Transverse colon (tissue), 4 donors: ENCODE measurements around the gene AP2A1. TPM values are rescaled to one million over a fixed set of nuclear protein-coding genes. Genes with fewer than 3 reads are reported as not detected.

Source experiments
- DNase-seq: peaks from one replicate; pipeline ENCODE4 v3.0.0-alpha.2; 2019
- H3K27ac ChIP-seq, 4 donors: fragments of 200-600 bp; sonication (generic); 2 replicates each; pipeline ENCODE4 v1.5.1; 2016 to 2018; ENCODE audit warnings: inconsistent platforms in 4 of 4
- H3K27me3 ChIP-seq: fragments of 200-600 bp; sonication (generic); 2 replicates; pipeline ENCODE4 v1.5.1; 2017; ENCODE audit warnings: inconsistent platforms
- H3K36me3 ChIP-seq, 4 donors: fragments of 200-600 bp; sonication (generic); 2 replicates each; pipeline ENCODE4 v1.5.1; 2017 to 2019; ENCODE audit warnings: inconsistent platforms in 4 of 4
- H3K4me1 ChIP-seq, 4 donors: fragments of 200-600 bp; sonication (generic); 2 replicates each; pipeline ENCODE4 v1.5.1; 2017 to 2020; ENCODE audit warnings: inconsistent platforms in 4 of 4
- H3K4me3 ChIP-seq, 4 donors: fragments of 200-600 bp; sonication (generic); 1 replicate in 1 of 4; 2 replicates in 3 of 4; pipeline versions ENCODE4 v1.5.1 to v1.6.1; 2017 to 2019; ENCODE audit warnings: inconsistent platforms in 4 of 4
- H3K9me3 ChIP-seq, 2 donors: fragments of 200-600 bp; sonication (generic); 2 replicates each; pipeline ENCODE4 v1.5.1; 2017 to 2019; ENCODE audit warnings: inconsistent platforms in 2 of 2
- CTCF ChIP-seq, 5 experiments: fragments of 200-600 bp in 3 of 5; fragments of 450-650 bp in 2 of 5; sonication (generic) in 3 of 5; IDR thresholded peaks; 1 replicate in 2 of 5; 2 replicates in 3 of 5; pipeline ENCODE4 v1.5.1; 2016 to 2017; ENCODE audit warnings: antibody characterized with exemption in 5 of 5, inconsistent platforms in 3 of 5, mild to moderate bottlenecking in 2 of 5, moderate library complexity in 1 of 5
- EP300 ChIP-seq: sonication (generic); formaldehyde crosslinking; IDR thresholded peaks from one replicate; pipeline ENCODE4 v1.6.1; 2017; ENCODE audit warnings: antibody characterized with exemption, low read depth
- POLR2A ChIP-seq: fragments of 450-650 bp; IDR thresholded peaks from one replicate; pipeline ENCODE4 v1.6.1; 2016; ENCODE audit warnings: antibody characterized with exemption, mild to moderate bottlenecking, moderate library complexity
- POLR2AphosphoS5 ChIP-seq, 3 donors: sonication (generic); formaldehyde crosslinking; IDR thresholded peaks; one replicate each; pipeline ENCODE4 v1.6.1; 2016; ENCODE audit warnings: antibody characterized with exemption in 3 of 3
- whole genome bisulfite sequencing, 2 donors: methylation state at CpG; one replicate each; pipeline ENCODE4 v1.1.5; 2018; ENCODE audit warnings: low coverage in 1 of 2; 5-methylcytosine and 5-hydroxymethylcytosine counted together
- in situ Hi-C, 4 donors: fragments of 200-750 bp; cut with MboI; loops; one replicate each; pipeline versions ENCODE4 v1.15.0 to v1.15.1; 2017; ENCODE audit warnings: low sequenced_read_pairs in 3 of 4, low pct_ligation_motif_present in 1 of 4, low pct_unique_long_range_greater_than_20kb in 1 of 4
- intact Hi-C: fragments of 100-400 bp; cut with DNase I; formaldehyde crosslinking; loops from one replicate; pipeline ENCODE4 v1.15.1; 2023; ENCODE audit warnings: low total_unique reads
- total RNA-seq, 4 donors: library from RNA; depleted of rRNA; stranded (reverse); fragments of >200 nt; gene quantifications; one replicate each; pipeline ENCODE4 v1.1.0, GENCODE V29; 2016

The AP2A1 gene
- total RNA-seq, 4 donors from 2014 or later = 71.1 to 125 (median 93.0) TPM

DNA sequence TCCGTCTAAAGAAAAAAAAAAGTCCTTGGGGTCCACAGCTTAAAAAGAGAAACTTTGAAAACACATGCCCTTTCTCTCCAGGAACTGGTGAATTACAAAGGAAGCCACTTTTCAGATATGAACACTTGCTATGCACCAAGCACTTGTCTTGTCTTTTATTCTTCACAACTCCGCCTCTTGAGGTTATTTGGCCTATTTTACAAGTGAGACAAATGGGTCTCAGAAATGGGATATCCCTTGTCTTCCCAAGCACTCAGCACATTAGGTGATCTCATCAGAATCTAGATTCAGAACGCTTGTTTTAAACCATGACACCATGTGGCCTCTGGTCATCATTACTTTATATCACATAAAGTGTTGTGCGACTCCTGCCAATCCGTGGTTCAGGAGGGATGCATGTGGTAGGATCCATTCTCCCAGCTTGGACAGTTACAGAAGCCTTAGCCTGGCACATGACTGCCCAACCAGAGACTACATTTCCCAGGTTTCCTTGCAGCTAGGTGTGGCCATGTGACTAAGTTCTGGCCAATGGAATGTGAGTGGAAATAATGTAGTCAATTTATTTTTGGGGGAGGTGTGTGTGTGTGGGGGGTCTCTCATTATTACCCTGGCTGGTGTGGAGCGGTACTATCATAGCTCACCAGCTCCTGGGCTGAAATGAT, 17.6 kb upstream of the AP2A1 start:
- no peaks in the 10 kb centered on the region for H3K27me3 ChIP-seq

GRCh38 chr19:49749771-49750170, 17.0 kb upstream of the AP2A1 start:
- Histone ChIP-seq H3K27me3 (no peaks in the 10 kb centered on the region), H3K4me3 (no peak overlapping the region), H3K27ac (no peak overlapping the region), H3K4me1 (no peaks in the 10 kb centered on the region), H3K9me3 (no peaks in the 10 kb centered on the region), H3K36me3 (no peaks in the 10 kb centered on the region)
- WGBS, 2 donors = 63 to 67% methylated on average over 1 of the region's 1 CpG
- TF ChIP-seq POLR2AphosphoS5 (IDR thresholded peaks at IDR 0.05) (no peak), CTCF (IDR thresholded peaks at IDR 0.05) (no peak), EP300 (no peak), POLR2A (no peak)
- intact Hi-C loops (no loop called here), in situ Hi-C loops (no loop called here)
- DNase-seq = no peak

More for the DNA sequence above, 17.6 kb upstream of the AP2A1 start:
- H3K27ac ChIP-seq = no peak overlapping the region
- H3K36me3 ChIP-seq = no peaks in the 10 kb centered on the region
- intact Hi-C loops (no loop called here), in situ Hi-C loops (no loop called here)
- no peak for DNase-seq
- WGBS, 2 donors = 80 to 91% methylated on average over 3 to 6 of the region's 6 CpGs
- H3K4me3 ChIP-seq = no peak overlapping the region
- H3K9me3 ChIP-seq = no peaks in the 10 kb centered on the region
- no peak for TF ChIP-seq CTCF (IDR thresholded peaks at IDR 0.05)
- TF ChIP-seq POLR2AphosphoS5 (IDR thresholded peaks at IDR 0.05) = no peak
- H3K4me1 ChIP-seq = no peaks in the 10 kb centered on the region

GRCh38 chr19:49752701-49753100, 14.1 kb upstream of the AP2A1 start:
- in situ Hi-C loops (no loop called here), intact Hi-C loops (no loop called here)
- TF ChIP-seq POLR2AphosphoS5 (IDR thresholded peaks at IDR 0.05) = no peak
- TF ChIP-seq EP300 = no peak
- no peak for TF ChIP-seq POLR2A
- TF ChIP-seq CTCF (IDR thresholded peaks at IDR 0.05) = no peak
- no peaks in the 10 kb centered on the region for H3K36me3 ChIP-seq
- no peak overlapping the region for H3K27ac ChIP-seq
- H3K4me1 ChIP-seq = no peaks in the 10 kb centered on the region
- no peak overlapping the region for H3K4me3 ChIP-seq
- no peaks in the 10 kb centered on the region for H3K27me3 ChIP-seq
- no peak for DNase-seq
- H3K9me3 ChIP-seq = peaks cover 0 to 9% of the 10 kb centered on the region in 2 donors
- 20 to 70% methylated on average over 1 of the region's 1 CpG for WGBS, 2 donors

GRCh38 chr19:49755956-49756355, 10.8 kb upstream of the AP2A1 start:
- Histone ChIP-seq H3K27me3 (no peaks in the 10 kb centered on the region), H3K36me3 (no peaks in the 10 kb centered on the region), H3K4me3 (no peak overlapping the region), H3K27ac (no peak overlapping the region), H3K9me3 (peaks cover 0 to 9% of the 10 kb centered on the region in 2 donors), H3K4me1 (no peaks in the 10 kb centered on the region)
- intact Hi-C loops = no loop called here
- no peak for DNase-seq
- TF ChIP-seq EP300 = no peak
- no peak for TF ChIP-seq POLR2AphosphoS5 (IDR thresholded peaks at IDR 0.05)
- no peak for TF ChIP-seq POLR2A
- no peak for TF ChIP-seq CTCF (IDR thresholded peaks at IDR 0.05)
- WGBS, 2 donors = 85 to 93% methylated on average over 3 of the region's 3 CpGs
- in situ Hi-C loops = no loop called here
